SK-N-SH (cell line): ENCODE measurements around the gene RNF217. TPM values are rescaled to one million over a fixed set of nuclear protein-coding genes. Genes with fewer than 3 reads are reported as not detected.

Source experiments
- CTCF ChIA-PET: fragments of 300-600, 350-600 bp; formaldehyde crosslinking; extraction: SDS; loops from one replicate; lab custom pipeline; 2021; lab: Yijun Ruan, JAX
- POLR2A ChIA-PET: fragments of 350-600 bp; sonication (Branson Sonifier 250); formaldehyde crosslinking; extraction: SDS; loops from one replicate; lab custom pipeline; 2020; ENCODE audit warnings: antibody characterized with exemption, inconsistent platforms; lab: Yijun Ruan, JAX
- DNase-seq: peaks from one replicate; pipeline ENCODE4 v3.0.0; 2012
- H2AFZ ChIP-seq: fragments of 200-600 bp; sonication (generic); 2 replicates; pipeline ENCODE4 v1.8.1; 2016; ENCODE audit warnings: antibody characterized with exemption, mild to moderate bottlenecking, low read depth
- H3F3A ChIP-seq: fragments of 200-600 bp; sonication (generic); replicated peaks from 2 replicates; pipeline ENCODE3; 2016; ENCODE audit warnings: antibody characterized with exemption, mild to moderate bottlenecking; ENCODE audit not compliant: insufficient read depth
- H3K27ac ChIP-seq, 2 experiments: fragments of 200-500 bp in 1 of 2; fragments of 200-600 bp in 1 of 2; sonication (Bioruptor generic) in 1 of 2; sonication (generic), shearing (Covaris generic) in 1 of 2; 2 replicates each; pipeline versions ENCODE4 v1.5.1 to v1.6.1; 2014 to 2016; ENCODE audit warnings: low read depth in 2 of 2, inconsistent platforms in 1 of 2, low read length in 1 of 2, mild to moderate bottlenecking in 1 of 2, mixed read lengths in 1 of 2
- H3K27me3 ChIP-seq: fragments of 200-600 bp; sonication (generic), shearing (Covaris generic); 2 replicates; pipeline ENCODE4 v1.6.1; 2016; ENCODE audit warnings: mixed run types; ENCODE audit not compliant: insufficient read depth
- H3K36me3 ChIP-seq, 2 experiments: fragments of 200-500 bp in 1 of 2; fragments of 200-600 bp in 1 of 2; sonication (Bioruptor generic) in 1 of 2; sonication (generic) in 1 of 2; replicated peaks in 1 of 2; 2 replicates each; pipeline versions ENCODE3 to v1.5.1; 2014 to 2016; ENCODE audit warnings: low read length in 1 of 2, mild to moderate bottlenecking in 1 of 2; ENCODE audit not compliant: insufficient read depth in 2 of 2, control insufficient read depth in 1 of 2
- H3K4me1 ChIP-seq, 2 experiments: fragments of 200-500 bp in 1 of 2; fragments of 200-600 bp in 1 of 2; sonication (Bioruptor generic) in 1 of 2; sonication (generic), shearing (Covaris generic) in 1 of 2; 2 replicates each; pipeline versions ENCODE4 v1.5.1 to v1.6.1; 2014 to 2016; ENCODE audit warnings: low read depth in 1 of 2, low read length in 1 of 2, mixed run types in 1 of 2; ENCODE audit not compliant: insufficient read depth in 2 of 2, control insufficient read depth in 1 of 2
- H3K4me2 ChIP-seq: fragments of 200-600 bp; sonication (generic), shearing (Covaris generic); 2 replicates; pipeline ENCODE4 v1.6.1; 2017; ENCODE audit warnings: mixed run types
- H3K4me3 ChIP-seq, 2 experiments: fragments of 200-500 bp in 1 of 2; fragments of 200-600 bp in 1 of 2; sonication (Bioruptor generic) in 1 of 2; sonication (generic), shearing (Covaris generic) in 1 of 2; 2 replicates each; pipeline versions ENCODE4 v1.5.1 to v1.8.1; 2014 to 2016; ENCODE audit warnings: low read depth in 2 of 2, inconsistent platforms in 1 of 2, low read length in 1 of 2, mild to moderate bottlenecking in 1 of 2, mixed read lengths in 1 of 2, moderate library complexity in 1 of 2
- H3K79me2 ChIP-seq: fragments of 200-600 bp; sonication (generic); 2 replicates; pipeline ENCODE4 v1.8.1; 2017; ENCODE audit warnings: mild to moderate bottlenecking; ENCODE audit not compliant: insufficient read depth
- H3K9ac ChIP-seq: fragments of 200-600 bp; sonication (generic); 2 replicates; pipeline ENCODE4 v1.6.1; 2017; ENCODE audit warnings: mixed run types
- H3K9me2 ChIP-seq: fragments of 200-600 bp; sonication (generic); 2 replicates; pipeline ENCODE4 v1.6.1; 2017; ENCODE audit warnings: mixed run types
- H3K9me3 ChIP-seq: fragments of 200-600 bp; sonication (generic); 2 replicates; pipeline ENCODE4 v1.6.1; 2017; ENCODE audit warnings: mixed run types, mild to moderate bottlenecking, moderate library complexity
- H4K20me1 ChIP-seq: fragments of 200-600 bp; sonication (generic); 2 replicates; pipeline ENCODE4 v1.6.1; 2017; ENCODE audit warnings: mild to moderate bottlenecking, mixed run types; ENCODE audit not compliant: insufficient read depth
- CHD2 ChIP-seq: fragments of 150-350 bp; IDR thresholded peaks from 2 replicates; pipeline ENCODE4 v1.6.1; 2018; ENCODE audit warnings: low read length; ENCODE audit not compliant: partially characterized antibody
- JUND ChIP-seq: IDR thresholded peaks from 2 replicates; pipeline ENCODE4 v1.4.0; 2012
- MEF2A ChIP-seq: IDR thresholded peaks from 2 replicates; pipeline ENCODE4 v1.4.0; 2012; ENCODE audit warnings: low read depth, borderline replicate concordance
- RAD21 ChIP-seq: IDR thresholded peaks from 2 replicates; pipeline ENCODE4 v1.6.1; 2012; ENCODE audit warnings: mild to moderate bottlenecking, low read length
- RCOR1 ChIP-seq: fragments of 150-350 bp; IDR thresholded peaks from 2 replicates; pipeline ENCODE4 v1.6.1; 2017; ENCODE audit warnings: antibody characterized with exemption, low read length
- RXRA ChIP-seq: IDR thresholded peaks from 2 replicates; pipeline ENCODE4 v1.4.0; 2012; ENCODE audit warnings: low read depth, mild to moderate bottlenecking, borderline replicate concordance
- TCF12 ChIP-seq: IDR thresholded peaks from 2 replicates; pipeline ENCODE4 v1.4.0; 2012
- WGBS: methylation state at CpG from one replicate; pipeline ENCODE4 v1.1.6; 2017; ENCODE audit warnings: low lambda C conversion rate; 5-methylcytosine and 5-hydroxymethylcytosine counted together
- polyA plus RNA-seq, 3 experiments: library from polyadenylated mRNA; depleted of rRNA; stranded (reverse); fragments of >200 nt; gene quantifications; 2 replicates each; pipeline ENCODE4 v1.2.3, GENCODE V29; 2012
- TF ChIP-seq, protein P1 (sequence below): IDR thresholded peaks from 2 replicates; pipeline ENCODE4 v1.4.0; 2012; ENCODE audit warnings: low read depth, borderline replicate concordance
- TF ChIP-seq, protein P2 (sequence below): IDR thresholded peaks from 2 replicates; pipeline ENCODE4 v1.4.0; 2012; ENCODE audit warnings: low read depth
- TF ChIP-seq, protein P3 (sequence below): IDR thresholded peaks from 2 replicates; pipeline ENCODE4 v1.4.0; 2012; ENCODE audit warnings: low read depth, borderline replicate concordance
- TF ChIP-seq, protein P4 (sequence below): fragments of 150-350 bp; IDR thresholded peaks from 2 replicates; pipeline ENCODE4 v1.6.1; 2017; ENCODE audit warnings: antibody characterized with exemption, low read length, low read depth, borderline replicate concordance
- TF ChIP-seq, protein P5 (sequence below): fragments of 150-350 bp; IDR thresholded peaks from 2 replicates; pipeline ENCODE4 v1.6.1; 2016; ENCODE audit warnings: mild to moderate bottlenecking, low read depth, low read length

The RNF217 gene
- polyA plus RNA-seq, 1 of the 3 experiments (the other 2 are of a cell fraction): 0.28 TPM

DNA sequence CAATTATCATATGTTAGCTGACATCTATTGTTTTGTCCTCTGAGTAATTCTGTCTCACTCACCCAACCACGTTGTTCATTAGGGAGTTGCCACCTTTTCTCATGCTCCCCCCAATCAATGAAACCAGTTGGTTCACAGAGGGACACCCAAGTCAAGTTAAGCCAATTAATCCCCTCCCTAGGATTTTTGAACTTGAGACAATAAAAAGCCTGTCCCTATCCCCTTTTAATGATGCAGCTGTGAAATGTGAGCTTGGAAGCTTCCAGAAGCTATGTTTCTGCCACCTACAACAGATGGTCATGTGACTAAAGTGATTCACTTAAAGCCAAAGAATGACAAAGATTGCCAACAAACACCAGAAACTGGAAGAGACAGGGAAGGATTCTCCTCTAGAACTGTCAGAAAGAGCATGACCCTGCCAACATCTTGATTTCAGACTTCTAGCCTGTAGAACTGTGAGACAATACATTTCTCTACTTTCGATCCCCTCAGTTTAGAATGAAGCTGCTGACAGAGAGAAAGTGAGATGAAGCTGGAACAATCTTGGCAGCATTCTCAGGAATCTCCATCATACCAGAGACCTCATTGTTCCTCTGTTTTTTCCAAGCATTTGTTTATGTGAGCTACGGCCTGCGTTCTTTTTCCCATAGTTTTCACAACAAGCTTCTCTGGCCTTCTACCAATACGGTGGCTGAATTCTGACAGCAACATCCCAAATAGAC, 133.5 kb downstream of the RNF217 start:
- Histone ChIP-seq H3K27me3 (no peaks in the 10 kb centered on the region; the same call in 1 of the 2 replicates), H2AFZ (no peak overlapping the region), H4K20me1 (no peaks in the 10 kb centered on the region), H3K9me2 (no peaks in the 10 kb centered on the region), H3K4me3 (no peak overlapping the region), H3K9me3 (no peaks in the 10 kb centered on the region), H3K9ac (no peak overlapping the region)
- no peak for DNase-seq
- 46% methylated on average over 5 of the region's 5 CpGs for WGBS
- POLR2A ChIA-PET: no interaction called here
- TF ChIP-seq RCOR1: no peak
- TF ChIP-seq, protein P1, sequence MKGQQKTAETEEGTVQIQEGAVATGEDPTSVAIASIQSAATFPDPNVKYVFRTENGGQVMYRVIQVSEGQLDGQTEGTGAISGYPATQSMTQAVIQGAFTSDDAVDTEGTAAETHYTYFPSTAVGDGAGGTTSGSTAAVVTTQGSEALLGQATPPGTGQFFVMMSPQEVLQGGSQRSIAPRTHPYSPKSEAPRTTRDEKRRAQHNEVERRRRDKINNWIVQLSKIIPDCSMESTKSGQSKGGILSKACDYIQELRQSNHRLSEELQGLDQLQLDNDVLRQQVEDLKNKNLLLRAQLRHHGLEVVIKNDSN: no peak
- TF ChIP-seq, protein P2, sequence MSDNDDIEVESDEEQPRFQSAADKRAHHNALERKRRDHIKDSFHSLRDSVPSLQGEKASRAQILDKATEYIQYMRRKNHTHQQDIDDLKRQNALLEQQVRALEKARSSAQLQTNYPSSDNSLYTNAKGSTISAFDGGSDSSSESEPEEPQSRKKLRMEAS: no peak
- TF ChIP-seq JUND: no peak
- TF ChIP-seq, protein P3, sequence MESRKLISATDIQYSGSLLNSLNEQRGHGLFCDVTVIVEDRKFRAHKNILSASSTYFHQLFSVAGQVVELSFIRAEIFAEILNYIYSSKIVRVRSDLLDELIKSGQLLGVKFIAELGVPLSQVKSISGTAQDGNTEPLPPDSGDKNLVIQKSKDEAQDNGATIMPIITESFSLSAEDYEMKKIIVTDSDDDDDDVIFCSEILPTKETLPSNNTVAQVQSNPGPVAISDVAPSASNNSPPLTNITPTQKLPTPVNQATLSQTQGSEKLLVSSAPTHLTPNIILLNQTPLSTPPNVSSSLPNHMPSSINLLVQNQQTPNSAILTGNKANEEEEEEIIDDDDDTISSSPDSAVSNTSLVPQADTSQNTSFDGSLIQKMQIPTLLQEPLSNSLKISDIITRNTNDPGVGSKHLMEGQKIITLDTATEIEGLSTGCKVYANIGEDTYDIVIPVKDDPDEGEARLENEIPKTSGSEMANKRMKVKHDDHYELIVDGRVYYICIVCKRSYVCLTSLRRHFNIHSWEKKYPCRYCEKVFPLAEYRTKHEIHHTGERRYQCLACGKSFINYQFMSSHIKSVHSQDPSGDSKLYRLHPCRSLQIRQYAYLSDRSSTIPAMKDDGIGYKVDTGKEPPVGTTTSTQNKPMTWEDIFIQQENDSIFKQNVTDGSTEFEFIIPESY: no peak
- TF ChIP-seq, protein P4, sequence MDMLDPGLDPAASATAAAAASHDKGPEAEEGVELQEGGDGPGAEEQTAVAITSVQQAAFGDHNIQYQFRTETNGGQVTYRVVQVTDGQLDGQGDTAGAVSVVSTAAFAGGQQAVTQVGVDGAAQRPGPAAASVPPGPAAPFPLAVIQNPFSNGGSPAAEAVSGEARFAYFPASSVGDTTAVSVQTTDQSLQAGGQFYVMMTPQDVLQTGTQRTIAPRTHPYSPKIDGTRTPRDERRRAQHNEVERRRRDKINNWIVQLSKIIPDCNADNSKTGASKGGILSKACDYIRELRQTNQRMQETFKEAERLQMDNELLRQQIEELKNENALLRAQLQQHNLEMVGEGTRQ: no peak
- no peak for TF ChIP-seq TCF12
- no peak for TF ChIP-seq CHD2
- TF ChIP-seq, protein P5, sequence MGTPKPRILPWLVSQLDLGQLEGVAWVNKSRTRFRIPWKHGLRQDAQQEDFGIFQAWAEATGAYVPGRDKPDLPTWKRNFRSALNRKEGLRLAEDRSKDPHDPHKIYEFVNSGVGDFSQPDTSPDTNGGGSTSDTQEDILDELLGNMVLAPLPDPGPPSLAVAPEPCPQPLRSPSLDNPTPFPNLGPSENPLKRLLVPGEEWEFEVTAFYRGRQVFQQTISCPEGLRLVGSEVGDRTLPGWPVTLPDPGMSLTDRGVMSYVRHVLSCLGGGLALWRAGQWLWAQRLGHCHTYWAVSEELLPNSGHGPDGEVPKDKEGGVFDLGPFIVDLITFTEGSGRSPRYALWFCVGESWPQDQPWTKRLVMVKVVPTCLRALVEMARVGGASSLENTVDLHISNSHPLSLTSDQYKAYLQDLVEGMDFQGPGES: no peak
- no peak for TF ChIP-seq MEF2A
- TF ChIP-seq RAD21: no peak
- no peak for TF ChIP-seq RXRA
- TF ChIP-seq, all 33 proteins: peak for 0
- H3K4me1 ChIP-seq: peaks cover 0 to 4% of the 10 kb centered on the region in 2 experiments; a peak in 1 of 4 replicates
- no peaks in the 10 kb centered on the region for H3F3A ChIP-seq
- no peaks in the 10 kb centered on the region for H3K36me3 ChIP-seq
- H3K27ac ChIP-seq: no peak overlapping the region
- CTCF ChIA-PET: interaction anchor here (1.0 kb wide), 1 partner anchor 18 kb away, joined by 7 read pairs; no protein-coding TSS in a partner anchor
- no peak overlapping the region for H3K4me2 ChIP-seq
- no peaks in the 10 kb centered on the region for H3K79me2 ChIP-seq
